Muscle layer of colon (tissue), 2 donors: ENCODE data around the gene AKIRIN1.

ENCODE experiments used
- H3K27ac ChIP-seq: one replicate; pipeline ENCODE4 v1.7.0; 2013; ENCODE audit warnings: low read depth, mild to moderate bottlenecking, low read length, moderate library complexity
- H3K27me3 ChIP-seq, 2 donors: one replicate each; pipeline ENCODE4 v1.7.0; 2013; ENCODE audit warnings: low read length in 2 of 2, mild to moderate bottlenecking in 2 of 2; ENCODE audit not compliant: insufficient read depth in 2 of 2, control insufficient read depth in 1 of 2
- H3K36me3 ChIP-seq: one replicate; pipeline ENCODE4 v1.7.0; 2013; ENCODE audit warnings: mild to moderate bottlenecking, low read length; ENCODE audit not compliant: insufficient read depth
- H3K4me1 ChIP-seq: one replicate; pipeline ENCODE4 v1.7.0; 2013; ENCODE audit warnings: mild to moderate bottlenecking, low read length; ENCODE audit not compliant: insufficient read depth
- H3K4me3 ChIP-seq, 2 donors: one replicate each; pipeline ENCODE4 v1.7.0; 2013; ENCODE audit warnings: low read length in 2 of 2, low read depth in 1 of 2, mild to moderate bottlenecking in 1 of 2, moderate library complexity in 1 of 2
- H3K9ac ChIP-seq: one replicate; pipeline ENCODE4 v1.7.0; 2013; ENCODE audit warnings: low read length
- H3K9me3 ChIP-seq: one replicate; pipeline ENCODE4 v1.7.0; 2013; ENCODE audit warnings: mild to moderate bottlenecking, low read length
- donor health status: abdominal sarcoma.
- donor health status: Adenocarcinoma of cecum.

Gene AKIRIN1

GRCh38 chr1:39023140-39023539, 32.1 kb downstream of the AKIRIN1 start:
- H3K27ac ChIP-seq: no peak overlapping the region
- H3K4me3 ChIP-seq: no peak overlapping the region
- H3K9me3 ChIP-seq: no peaks in the 10 kb centered on the region
- H3K27me3 ChIP-seq: no peaks in the 10 kb centered on the region
- peaks cover 6% of the 10 kb centered on the region for H3K4me1 ChIP-seq
- H3K36me3 ChIP-seq: no peaks in the 10 kb centered on the region
- H3K9ac ChIP-seq: no peak overlapping the region

- H3K4me3 ChIP-seq: peak within 1 kb of the TSS; percentile 65 to 90
- H3K9ac ChIP-seq: peak within 1 kb of the TSS; percentile 97
- no peaks in the 10 kb centered on the region for H3K27me3 ChIP-seq
- peak within 1 kb of the TSS; percentile 95 for H3K27ac ChIP-seq
- no peaks in the 10 kb centered on the region for H3K9me3 ChIP-seq
- H3K4me1 ChIP-seq: peaks cover 13% of the 10 kb centered on the region
- peaks cover 19% of the 10 kb centered on the region for H3K36me3 ChIP-seq
Observed at GRCh38 chr1:39026051-39026865, 35.2 kb downstream of the AKIRIN1 start, which contains the start of gene NDUFS5. NDUFS5 (plus strand) TSS chr1:39026350; CDS start chr1:39028725, 2,375 bp downstream.

- Histone ChIP-seq H3K9ac (peak overlapping the region; percentile 97), H3K4me3 (peak overlapping the region; percentile 65 to 90), H3K36me3 (peaks cover 26% of the 10 kb centered on the region), H3K9me3 (no peaks in the 10 kb centered on the region), H3K27me3 (no peaks in the 10 kb centered on the region), H3K27ac (peak overlapping the region; percentile 95), H3K4me1 (peaks cover 13% of the 10 kb centered on the region)
Observed at GRCh38 chr1:39026866-39027507, 35.9 kb downstream of the AKIRIN1 start.

- H3K4me3 ChIP-seq: no peak overlapping the region
- H3K36me3 ChIP-seq: peaks cover 49% of the 10 kb centered on the region
- H3K9ac ChIP-seq: no peak overlapping the region
- H3K27ac ChIP-seq: no peak overlapping the region
- H3K9me3 ChIP-seq: no peaks in the 10 kb centered on the region
- no peaks in the 10 kb centered on the region for H3K4me1 ChIP-seq
- no peaks in the 10 kb centered on the region for H3K27me3 ChIP-seq
Observed at GRCh38 chr1:39034114-39034654, 43.1 kb downstream of the AKIRIN1 start.

GRCh38 chr1:39036678-39037077, 45.6 kb downstream of the AKIRIN1 start:
- Histone ChIP-seq H3K27me3 (no peaks in the 10 kb centered on the region), H3K36me3 (peaks cover 32% of the 10 kb centered on the region), H3K4me1 (no peaks in the 10 kb centered on the region), H3K9me3 (no peaks in the 10 kb centered on the region), H3K9ac (no peak overlapping the region), H3K4me3 (no peak overlapping the region), H3K27ac (no peak overlapping the region)

GRCh38 chr1:39043513-39043912, 52.4 kb downstream of the AKIRIN1 start:
- no peak overlapping the region for H3K9ac ChIP-seq
- H3K4me1 ChIP-seq: no peaks in the 10 kb centered on the region
- H3K27ac ChIP-seq: no peak overlapping the region
- no peaks in the 10 kb centered on the region for H3K27me3 ChIP-seq
- no peaks in the 10 kb centered on the region for H3K9me3 ChIP-seq
- no peak overlapping the region for H3K4me3 ChIP-seq
- peaks cover 3% of the 10 kb centered on the region for H3K36me3 ChIP-seq

- peaks cover 3% of the 10 kb centered on the region for H3K36me3 ChIP-seq
- H3K27me3 ChIP-seq: no peaks in the 10 kb centered on the region
- H3K27ac ChIP-seq: no peak overlapping the region
- H3K9me3 ChIP-seq: no peaks in the 10 kb centered on the region
- no peak overlapping the region for H3K9ac ChIP-seq
- H3K4me1 ChIP-seq: no peaks in the 10 kb centered on the region
- no peak overlapping the region for H3K4me3 ChIP-seq
Observed at GRCh38 chr1:39044762-39045161, 53.7 kb downstream of the AKIRIN1 start.

GRCh38 chr1:39045231-39045630, 54.2 kb downstream of the AKIRIN1 start:
- H3K9ac ChIP-seq: no peak overlapping the region
- no peaks in the 10 kb centered on the region for H3K9me3 ChIP-seq
- H3K4me1 ChIP-seq: no peaks in the 10 kb centered on the region
- H3K27ac ChIP-seq: no peak overlapping the region
- no peak overlapping the region for H3K4me3 ChIP-seq
- H3K36me3 ChIP-seq: peaks cover 3% of the 10 kb centered on the region
- no peaks in the 10 kb centered on the region for H3K27me3 ChIP-seq

- Histone ChIP-seq H3K27me3 (no peaks in the 10 kb centered on the region), H3K27ac (no peak overlapping the region), H3K9ac (no peak overlapping the region)
Observed at GRCh38 chr1:39046613-39047210, 55.6 kb downstream of the AKIRIN1 start.

GRCh38 chr1:39047374-39048229, 56.5 kb downstream of the AKIRIN1 start:
- H3K36me3 ChIP-seq: peaks cover 3% of the 10 kb centered on the region
- no peaks in the 10 kb centered on the region for H3K27me3 ChIP-seq
- no peaks in the 10 kb centered on the region for H3K9me3 ChIP-seq
- no peak overlapping the region for H3K9ac ChIP-seq
- no peaks in the 10 kb centered on the region for H3K4me1 ChIP-seq
- H3K4me3 ChIP-seq: no peak overlapping the region
- H3K27ac ChIP-seq: no peak overlapping the region

More at GRCh38 chr1:39046613-39047210, 55.6 kb downstream of the AKIRIN1 start:
- Histone ChIP-seq H3K36me3 (peaks cover 3% of the 10 kb centered on the region), H3K4me3 (no peak overlapping the region), H3K9me3 (no peaks in the 10 kb centered on the region), H3K4me1 (no peaks in the 10 kb centered on the region)
